Endothelial cell of umbilical vein (primary cell): ENCODE measurements around the gene HIVEP1. TPM values are rescaled to one million over a fixed set of nuclear protein-coding genes. Genes with fewer than 3 reads are reported as not detected.
A peak's percentile ranks its signal among the peaks of the same experiment; 100 is the strongest.

Experiments
- BruUV-seq: library from RNA; stranded (reverse); fragments of 400-500 nt; replicated peaks from 2 replicates; lab custom pipeline; 2021; lab: Mats Ljungman, UMichigan
- CTCF ChIA-PET: fragments of 300-600, 350-600 bp; sonication (Branson Sonifier 250); formaldehyde crosslinking; loops from one replicate; lab custom pipeline; 2021; ENCODE audit warnings: antibody characterized with exemption, inconsistent platforms; lab: Charles Lee
- POLR2A ChIA-PET: fragments of 300-600, 350-600 bp; sonication (Branson Sonifier 250); formaldehyde crosslinking; loops from one replicate; lab custom pipeline; 2021; ENCODE audit warnings: antibody characterized with exemption, inconsistent platforms; lab: Charles Lee
- DNase-seq: peaks from one replicate; pipeline ENCODE4 v3.0.0-alpha.2; 2011; ENCODE audit warnings: low read depth, low spot score
- FAIRE-seq: peaks from 2 replicates; lab custom pipeline; 2011; peaks lifted over from hg19 to GRCh38; lab: Jason Lieb, UNC
- H2AFZ ChIP-seq: 2 replicates; pipeline ENCODE4 v1.6.0; 2012; ENCODE audit warnings: low read depth, low read length, control low read depth, inconsistent platforms
- H3K27ac ChIP-seq: 2 replicates; pipeline ENCODE4 v1.5.1; 2011; ENCODE audit warnings: low read depth, mild to moderate bottlenecking, control low read depth, low read length, moderate library complexity; ENCODE audit not compliant: insufficient read depth
- H3K27me3 ChIP-seq, 2 experiments: 2 replicates each; pipeline versions ENCODE4 v1.6.0 to v1.6.1; 2011; ENCODE audit warnings: low read length in 2 of 2, mixed read lengths in 1 of 2; ENCODE audit not compliant: control insufficient read depth in 2 of 2, insufficient read depth in 2 of 2
- H3K36me3 ChIP-seq, 2 experiments: 2 replicates in 1 of 2; 3 replicates in 1 of 2; pipeline ENCODE4 v1.5.1; 2011; ENCODE audit warnings: low read length in 2 of 2, mild to moderate bottlenecking in 1 of 2, moderate library complexity in 1 of 2; ENCODE audit not compliant: control insufficient read depth in 2 of 2, insufficient read depth in 2 of 2; ENCODE audit errors: extremely low read depth in 1 of 2
- H3K4me1 ChIP-seq: 3 replicates; pipeline ENCODE4 v1.5.1; 2011; ENCODE audit warnings: mild to moderate bottlenecking, low read length; ENCODE audit not compliant: control insufficient read depth, insufficient read depth; ENCODE audit errors: extremely low read depth
- H3K4me2 ChIP-seq: 2 replicates; pipeline ENCODE4 v1.6.1; 2011; ENCODE audit warnings: low read length, control low read depth, mixed read lengths; ENCODE audit not compliant: insufficient read depth
- H3K4me3 ChIP-seq, 3 experiments: fragments of 200-600 bp in 1 of 3; sonication (generic), shearing (Covaris generic) in 1 of 3; replicated peaks in 1 of 3; 2 replicates each; pipeline ENCODE4 v1.5.1; 2011 to 2016; ENCODE audit warnings: control low read depth in 3 of 3, low read length in 3 of 3, mild to moderate bottlenecking in 2 of 3, inconsistent platforms in 1 of 3, low read depth in 1 of 3, moderate library complexity in 1 of 3; ENCODE audit not compliant: insufficient read depth in 1 of 3
- H3K79me2 ChIP-seq: 2 replicates; pipeline ENCODE4 v1.6.0; 2012; ENCODE audit warnings: low read length, inconsistent platforms; ENCODE audit not compliant: control insufficient read depth, insufficient read depth
- H3K9ac ChIP-seq: replicated peaks from 2 replicates; pipeline ENCODE3; 2011; ENCODE audit warnings: low read length, control low read depth; ENCODE audit not compliant: insufficient read depth; ENCODE audit errors: extremely low read depth
- H3K9me1 ChIP-seq: replicated peaks from 3 replicates; pipeline ENCODE4 v1.6.0; 2011; ENCODE audit warnings: mild to moderate bottlenecking, low read length; ENCODE audit not compliant: control insufficient read depth, insufficient read depth; ENCODE audit errors: extremely low read depth
- H3K9me3 ChIP-seq: replicated peaks from 2 replicates; pipeline ENCODE4 v1.5.1; 2012; ENCODE audit warnings: low read length, inconsistent platforms; ENCODE audit not compliant: control insufficient read depth, insufficient read depth
- H4K20me1 ChIP-seq: replicated peaks from 2 replicates; pipeline ENCODE3; 2011; ENCODE audit warnings: mild to moderate bottlenecking, low read length; ENCODE audit not compliant: control insufficient read depth, insufficient read depth; ENCODE audit errors: extremely low read depth
- CTCF ChIP-seq, 2 donors: IDR thresholded peaks; 1 replicate in 1 of 2; 2 replicates in 1 of 2; pipeline ENCODE4 v1.5.1; 2011; ENCODE audit warnings: low read length in 2 of 2, mild to moderate bottlenecking in 2 of 2, moderate library complexity in 2 of 2, control low read depth in 1 of 2, inconsistent platforms in 1 of 2, low read depth in 1 of 2; ENCODE audit not compliant: insufficient read depth in 1 of 2; ENCODE audit errors: extremely low read depth in 1 of 2
- EZH2 ChIP-seq: IDR thresholded peaks from 2 replicates; pipeline ENCODE4 v1.6.1; 2012; ENCODE audit warnings: borderline replicate concordance, low read depth, mild to moderate bottlenecking, moderate library complexity, low read length, inconsistent platforms; ENCODE audit not compliant: severe bottlenecking
- FOS ChIP-seq: IDR thresholded peaks from 2 replicates; pipeline ENCODE4 v1.6.1; 2011; ENCODE audit warnings: mild to moderate bottlenecking, low read length, moderate library complexity, borderline replicate concordance; ENCODE audit not compliant: insufficient read depth
- GATA2 ChIP-seq: IDR thresholded peaks from 2 replicates; pipeline ENCODE4 v1.7.0; 2011; ENCODE audit warnings: low read depth, mild to moderate bottlenecking, moderate library complexity, mixed read lengths, low read length; ENCODE audit not compliant: insufficient read length, insufficient read depth
- JUN ChIP-seq: IDR thresholded peaks from 2 replicates; pipeline ENCODE4 v1.6.1; 2011; ENCODE audit warnings: borderline replicate concordance, low read depth; ENCODE audit not compliant: insufficient read length, insufficient read depth
- MAX ChIP-seq: IDR thresholded peaks from 2 replicates; pipeline ENCODE4 v1.6.1; 2011; ENCODE audit not compliant: insufficient read depth, insufficient read length
- MYC ChIP-seq: IDR thresholded peaks from one replicate; pipeline ENCODE4 v1.6.1; 2011; ENCODE audit warnings: mild to moderate bottlenecking, low read depth, low read length
- POLR2A ChIP-seq: IDR thresholded peaks from 2 replicates; pipeline ENCODE4 v1.6.1; 2012; ENCODE audit warnings: low read depth, mild to moderate bottlenecking, control low read depth, low read length
- POLR2AphosphoS5 ChIP-seq: IDR thresholded peaks from 2 replicates; pipeline ENCODE4 v1.6.1; 2012; ENCODE audit warnings: low read depth, mild to moderate bottlenecking, control low read depth, low read length, moderate library complexity; ENCODE audit not compliant: insufficient read depth
- dilution Hi-C: fragments of 300-500 bp; cut with MboI; formaldehyde crosslinking; loops from one replicate; pipeline ENCODE4 v1.15.0; 2019; ENCODE audit warnings: low sequenced_read_pairs; ENCODE audit not compliant: extremely low pct_ligation_motif_present
- intact Hi-C: fragments of 100-400 bp; cut with micrococcal nuclease; formaldehyde crosslinking; loops from one replicate; pipeline ENCODE4 v1.10.0; 2022
- polyA plus RNA-seq, 4 experiments: library from polyadenylated mRNA; depleted of rRNA in 3 of 4; stranded (reverse) in 3 of 4; unstranded in 1 of 4; fragments of >200 nt; gene quantifications; 2 replicates each; pipeline versions ENCODE4 v1.2.1 to v1.2.3, GENCODE V29; 2011 to 2012; ENCODE audit warnings: missing spikeins in 1 of 4
- total RNA-seq: library from RNA; stranded (reverse); gene quantifications from 2 replicates; pipeline ENCODE4 v1.2.3, GENCODE V29; 2021

HIVEP1 gene
- total and polyA plus RNA-seq, 2 donors (not counting 3 experiments of a cell fraction or from before 2014, with no cell fraction given) = 33.5 to 49.2 TPM

DNA sequence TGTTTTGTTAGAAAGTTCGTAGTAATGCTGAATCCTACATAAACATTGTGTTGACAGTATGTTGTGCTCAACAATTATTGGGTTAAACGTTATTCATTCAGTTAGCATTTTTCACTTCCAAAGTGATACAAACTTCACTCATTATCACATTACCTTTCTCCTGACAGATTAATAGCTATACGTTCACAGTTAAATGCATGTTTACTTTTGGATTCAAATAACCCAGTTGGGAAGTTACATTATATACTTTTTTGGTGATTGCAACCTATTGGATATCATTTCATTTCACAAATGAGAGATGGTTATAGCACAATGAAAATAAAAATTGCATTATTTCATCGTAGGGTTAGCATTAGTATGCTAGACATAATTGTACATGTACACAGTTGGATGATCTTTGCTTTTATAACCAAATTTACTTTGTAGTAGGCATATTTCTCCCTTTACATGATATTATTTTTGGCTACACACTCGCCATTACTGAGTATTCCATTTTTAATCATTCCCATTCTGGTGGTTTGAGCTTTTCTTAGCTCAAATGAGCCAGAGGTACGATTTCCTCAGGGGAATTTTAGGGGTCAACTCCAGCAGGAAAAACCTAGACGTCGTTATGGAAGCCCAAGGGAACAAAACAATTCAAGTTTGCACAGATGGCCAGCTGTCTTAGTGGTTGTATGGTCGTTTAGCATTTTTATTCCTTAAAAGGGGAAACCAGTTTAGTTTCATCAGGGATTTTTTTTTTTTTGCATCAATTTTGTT, 2.1 kb upstream of the HIVEP1 start:
- peak overlapping the region; percentile 34 to 96 (median 63) for H3K4me3 ChIP-seq
- peaks cover 32% of the 10 kb centered on the region for H3K79me2 ChIP-seq
- H3K4me2 ChIP-seq = peak overlapping the region; percentile 99
- POLR2A ChIA-PET = interaction anchor here (0.6 to 2.0 kb wide), 6 partner anchors 113 to 401 kb away, joined by 3 to 10 read pairs (median 4); partner anchors contain the start of gene EDN1
- no peak for FAIRE-seq
- BruUV-seq = TSS peak; percentile 18
- no peaks in the 10 kb centered on the region for H3K9me3 ChIP-seq
- peaks cover 32% of the 10 kb centered on the region for H3K4me1 ChIP-seq
- CTCF ChIA-PET = interaction anchor here (1.3 to 2.0 kb wide), 4 partner anchors 223 to 355 kb away, joined by 4 to 13 read pairs (median 7); no protein-coding TSS in a partner anchor
- H3K9me1 ChIP-seq = no peaks in the 10 kb centered on the region
- no peaks in the 10 kb centered on the region for H4K20me1 ChIP-seq
- no peaks in the 10 kb centered on the region for H3K36me3 ChIP-seq
- peak overlapping the region; percentile 100 for H3K9ac ChIP-seq
- DNase-seq = peak; percentile 78
- TF ChIP-seq MAX (no peak), POLR2AphosphoS5 (no peak), FOS (no peak), CTCF (IDR thresholded peaks at IDR 0.05; ENCODE audit: extremely low read depth in 1 of 2, insufficient read depth in 1 of 2, low read depth in 1 of 2, low read length in 2 of 2) (no peak), MYC (no peak), GATA2 (no peak), EZH2 (no peak), JUN (no peak), POLR2A (no peak)
- intact Hi-C loops (loop anchor here (1.0 to 10.0 kb wide), 9 partner anchors 137 to 795 kb away; no protein-coding TSS in a partner anchor), dilution Hi-C loops (no loop called here)
- H3K27me3 ChIP-seq = no peaks in the 10 kb centered on the region
- H3K27ac ChIP-seq = peak overlapping the region; percentile 98
- H2AFZ ChIP-seq = peak overlapping the region; percentile 50
